ENCODE measurements around the gene MAPK8IP1.

Gene MAPK8IP1

GRCh38 chr11:45925550-45925949 is 40.1 kb downstream of the MAPK8IP1 start:
- DNase-seq (ENCODE audit: low read depth in 2 of 3, low spot score in 1 of 3): no peak

- DNase-seq (ENCODE audit: low read depth in 2 of 3, low spot score in 1 of 3): no peak
These were observed 40.5 kb downstream of the MAPK8IP1 start for GRCh38 chr11:45926001-45926401.

- no peak for DNase-seq (ENCODE audit: low read depth in 2 of 3, low spot score in 1 of 3)
These were observed 41.3 kb downstream of the MAPK8IP1 start for GRCh38 chr11:45926536-45927331.

- no peak for DNase-seq (ENCODE audit: low read depth in 2 of 3, low spot score in 1 of 3)
These were observed 41.9 kb downstream of the MAPK8IP1 start for GRCh38 chr11:45927332-45927683.

- DNase-seq (ENCODE audit: low read depth in 2 of 3, low spot score in 1 of 3): no peak
These were observed 42.4 kb downstream of the MAPK8IP1 start for GRCh38 chr11:45927684-45928413.

GRCh38 chr11:45928535-45929215 is 43.2 kb downstream of the MAPK8IP1 start:
- DNase-seq (ENCODE audit: low read depth in 2 of 3, low spot score in 1 of 3): no peak

- DNase-seq (ENCODE audit: low read depth in 2 of 3, low spot score in 1 of 3): no peak
These were observed 44.1 kb downstream of the MAPK8IP1 start for GRCh38 chr11:45929486-45930030.

- no peak for DNase-seq (ENCODE audit: low read depth in 2 of 3, low spot score in 1 of 3)
These were observed 44.8 kb downstream of the MAPK8IP1 start for GRCh38 chr11:45930031-45930794.

GRCh38 chr11:45930951-45931570 is 45.6 kb downstream of the MAPK8IP1 start:
- DNase-seq (ENCODE audit: low read depth in 2 of 3, low spot score in 1 of 3): no peak

GRCh38 chr11:45931739-45932138 is 46.3 kb downstream of the MAPK8IP1 start:
- no peak for DNase-seq (ENCODE audit: low read depth in 2 of 3, low spot score in 1 of 3)

- no peak for DNase-seq (ENCODE audit: low read depth in 2 of 3, low spot score in 1 of 3)
These were observed 46.8 kb downstream of the MAPK8IP1 start for GRCh38 chr11:45932217-45932616.

- DNase-seq (ENCODE audit: low read depth in 2 of 3, low spot score in 1 of 3): no peak
These were observed 47.8 kb downstream of the MAPK8IP1 start for GRCh38 chr11:45933131-45933831.

GRCh38 chr11:45933846-45934579 is 48.6 kb downstream of the MAPK8IP1 start:
- no peak for DNase-seq (ENCODE audit: low read depth in 2 of 3, low spot score in 1 of 3)

- no peak for DNase-seq (ENCODE audit: low read depth in 2 of 3, low spot score in 1 of 3)
These were observed 49.3 kb downstream of the MAPK8IP1 start for GRCh38 chr11:45934580-45935318.

GRCh38 chr11:45935349-45936064 is 50.1 kb downstream of the MAPK8IP1 start:
- DNase-seq (ENCODE audit: low read depth in 2 of 3, low spot score in 1 of 3): no peak

GRCh38 chr11:45936511-45937054 is 51.1 kb downstream of the MAPK8IP1 start:
- DNase-seq (ENCODE audit: low read depth in 2 of 3, low spot score in 1 of 3): no peak

- DNase-seq (ENCODE audit: low read depth in 2 of 3, low spot score in 1 of 3): no peak
These were observed 52.5 kb downstream of the MAPK8IP1 start for GRCh38 chr11:45937916-45938315.

- DNase-seq (ENCODE audit: low read depth in 2 of 3, low spot score in 1 of 3): no peak
These were observed 54.4 kb downstream of the MAPK8IP1 start for GRCh38 chr11:45939836-45940235.

Data from stimulated activated CD4-positive, alpha-beta T cell treated with anti-CD3 and anti-CD28 coated beads, Interleukin-12 subunit alpha, Interleukin-12 subunit beta, amount 100 ng/mL, for 48 hours (primary cell).